Adipocyte (in vitro differentiated cells): ENCODE measurements around the gene MPHOSPH10.
"Not testable (repeated sequence)": the region's sequence is repeated elsewhere in the genome, so short reads cannot be mapped to it uniquely, and the experiment has no call there.

Experiments used
- DNase-seq: peaks from one replicate; pipeline ENCODE4 v3.0.0-alpha.2; 2015; ENCODE audit warnings: low read depth
- H3K27me3 ChIP-seq: replicated peaks from 2 replicates; pipeline ENCODE4 v1.7.0; 2013; ENCODE audit warnings: mild to moderate bottlenecking, low read length, moderate library complexity; ENCODE audit not compliant: control insufficient read depth, insufficient read depth
- H3K36me3 ChIP-seq: 2 replicates; pipeline ENCODE4 v1.7.0; 2013; ENCODE audit warnings: low read length, mild to moderate bottlenecking, moderate library complexity; ENCODE audit not compliant: control insufficient read depth, insufficient read depth, severe bottlenecking
- H3K4me1 ChIP-seq: 2 replicates; pipeline ENCODE4 v1.7.0; 2013; ENCODE audit warnings: mild to moderate bottlenecking, low read length, moderate library complexity; ENCODE audit not compliant: control insufficient read depth, insufficient read depth
- H3K4me3 ChIP-seq: 2 replicates; pipeline ENCODE4 v1.7.0; 2013; ENCODE audit warnings: mild to moderate bottlenecking, low read length, moderate library complexity
- H3K9ac ChIP-seq: 2 replicates; pipeline ENCODE4 v1.7.0; 2013; ENCODE audit warnings: mild to moderate bottlenecking, low read length, moderate library complexity
- H3K9me3 ChIP-seq: 2 replicates; pipeline ENCODE4 v1.7.0; 2013; ENCODE audit warnings: mild to moderate bottlenecking, low read length, moderate library complexity; ENCODE audit not compliant: control insufficient read depth

The MPHOSPH10 gene

GRCh38 chr2:71102981-71103681 is 27.3 kb upstream of the MPHOSPH10 start:
- peaks cover 6% of the 10 kb centered on the region for H3K4me1 ChIP-seq
- H3K9ac ChIP-seq, result no peak overlapping the region
- peaks cover 6% of the 10 kb centered on the region for H3K9me3 ChIP-seq
- no peaks in the 10 kb centered on the region for H3K27me3 ChIP-seq
- DNase-seq, result no peak
- H3K4me3 ChIP-seq, result no peak overlapping the region
- peaks cover 2% of the 10 kb centered on the region for H3K36me3 ChIP-seq

GRCh38 chr2:71103809-71104208 is 26.6 kb upstream of the MPHOSPH10 start:
- no peaks in the 10 kb centered on the region for H3K27me3 ChIP-seq
- no peak overlapping the region for H3K4me3 ChIP-seq

GRCh38 chr2:71106463-71106862 is 24.0 kb upstream of the MPHOSPH10 start:
- not testable (repeated sequence) for DNase-seq, H3K9ac ChIP-seq, H3K4me1 ChIP-seq, H3K27me3 ChIP-seq, H3K4me3 ChIP-seq, H3K9me3 ChIP-seq
- H3K36me3 ChIP-seq, result peaks cover 29% of the 10 kb centered on the region

More at GRCh38 chr2:71103809-71104208, 26.6 kb upstream of the MPHOSPH10 start:
- Histone ChIP-seq H3K9me3 (peaks cover 6% of the 10 kb centered on the region), H3K9ac (no peak overlapping the region), H3K4me1 (peaks cover 6% of the 10 kb centered on the region), H3K36me3 (peaks cover 9% of the 10 kb centered on the region)
- no peak for DNase-seq

- no peak for DNase-seq
- no peaks in the 10 kb centered on the region for H3K27me3 ChIP-seq
- no peak overlapping the region for H3K4me3 ChIP-seq
- peaks cover 35% of the 10 kb centered on the region for H3K36me3 ChIP-seq
- H3K9ac ChIP-seq, result no peak overlapping the region
- H3K9me3 ChIP-seq, result peaks cover 6% of the 10 kb centered on the region
- no peaks in the 10 kb centered on the region for H3K4me1 ChIP-seq
Measured at GRCh38 chr2:71108091-71108490, 22.3 kb upstream of the MPHOSPH10 start.

GRCh38 chr2:71113843-71114242 is 16.6 kb upstream of the MPHOSPH10 start:
- H3K36me3 ChIP-seq, result peaks cover 70% of the 10 kb centered on the region

GRCh38 chr2:71117063-71117462 is 13.4 kb upstream of the MPHOSPH10 start:
- Histone ChIP-seq H3K9ac (no peak overlapping the region), H3K27me3 (no peaks in the 10 kb centered on the region), H3K36me3 (peaks cover 60% of the 10 kb centered on the region), H3K9me3 (no peaks in the 10 kb centered on the region), H3K4me1 (peaks cover 8% of the 10 kb centered on the region), H3K4me3 (no peak overlapping the region)
- DNase-seq, result peak; percentile 8

More at GRCh38 chr2:71113843-71114242, 16.6 kb upstream of the MPHOSPH10 start:
- H3K4me3 ChIP-seq, result no peak overlapping the region
- H3K4me1 ChIP-seq, result peaks cover 4% of the 10 kb centered on the region
- DNase-seq, result no peak
- no peak overlapping the region for H3K9ac ChIP-seq
- no peaks in the 10 kb centered on the region for H3K9me3 ChIP-seq
- H3K27me3 ChIP-seq, result no peaks in the 10 kb centered on the region

- peak; percentile 5 for DNase-seq
- peaks cover 50% of the 10 kb centered on the region for H3K36me3 ChIP-seq
- H3K9me3 ChIP-seq, result no peaks in the 10 kb centered on the region
- peaks cover 8% of the 10 kb centered on the region for H3K4me1 ChIP-seq
- H3K9ac ChIP-seq, result no peak overlapping the region
- H3K4me3 ChIP-seq, result no peak overlapping the region
- H3K27me3 ChIP-seq, result no peaks in the 10 kb centered on the region
Measured at GRCh38 chr2:71120195-71120594, 10.2 kb upstream of the MPHOSPH10 start.

GRCh38 chr2:71121479-71121878 is 9.0 kb upstream of the MPHOSPH10 start:
- Histone ChIP-seq H3K9me3 (no peaks in the 10 kb centered on the region), H3K27me3 (no peaks in the 10 kb centered on the region), H3K36me3 (peaks cover 46% of the 10 kb centered on the region), H3K4me3 (no peak overlapping the region), H3K9ac (no peak overlapping the region), H3K4me1 (peaks cover 8% of the 10 kb centered on the region)
- DNase-seq, result no peak

- H3K36me3 ChIP-seq, result peaks cover 37% of the 10 kb centered on the region
- H3K4me3 ChIP-seq, result no peak overlapping the region
- DNase-seq, result no peak
- H3K9ac ChIP-seq, result no peak overlapping the region
- H3K4me1 ChIP-seq, result peaks cover 13% of the 10 kb centered on the region
- H3K9me3 ChIP-seq, result no peaks in the 10 kb centered on the region
- no peaks in the 10 kb centered on the region for H3K27me3 ChIP-seq
Measured at GRCh38 chr2:71122387-71123298, 7.8 kb upstream of the MPHOSPH10 start.

GRCh38 chr2:71125506-71126294 is 4.7 kb upstream of the MPHOSPH10 start:
- H3K36me3 ChIP-seq, result peaks cover 16% of the 10 kb centered on the region
- no peak for DNase-seq
- H3K4me3 ChIP-seq, result no peak overlapping the region
- no peak overlapping the region for H3K9ac ChIP-seq
- H3K9me3 ChIP-seq, result no peaks in the 10 kb centered on the region
- peaks cover 14% of the 10 kb centered on the region for H3K4me1 ChIP-seq
- H3K27me3 ChIP-seq, result no peaks in the 10 kb centered on the region

- Histone ChIP-seq H3K9ac (no peak overlapping the region), H3K4me3 (no peak overlapping the region), H3K9me3 (no peaks in the 10 kb centered on the region), H3K27me3 (no peaks in the 10 kb centered on the region), H3K36me3 (peaks cover 16% of the 10 kb centered on the region), H3K4me1 (peaks cover 23% of the 10 kb centered on the region)
- DNase-seq, result no peak
Measured at GRCh38 chr2:71126957-71127356, 3.5 kb upstream of the MPHOSPH10 start.
